Natural killer cell (primary cell): ENCODE results near the gene HGS. TPM values are rescaled to one million over a fixed set of nuclear protein-coding genes. Genes with fewer than 3 reads are reported as not detected.

ENCODE experiments used
- ATAC-seq, 3 donors: fragments of 150-1000 bp in 2 of 3; fragments of 200-7000 bp in 1 of 3; cut with Tn5 transposase; 1 replicate in 1 of 3; 2 replicates in 2 of 3; pipeline ENCODE4 v1.10.0; 2021; ENCODE audit warnings: mild to moderate bottlenecking in 2 of 3, moderate library complexity in 2 of 3
- DNase-seq, 2 donors: peaks; one replicate each; pipeline versions ENCODE4 v3.0.0 to v3.0.0-alpha.2; 2013 to 2021; ENCODE audit warnings: mixed read lengths in 1 of 2
- H3K27ac ChIP-seq: one replicate; pipeline ENCODE4 v1.5.1; 2013; ENCODE audit warnings: mild to moderate bottlenecking, low read length
- H3K27me3 ChIP-seq: one replicate; pipeline ENCODE4 v1.6.1; 2013; ENCODE audit warnings: low read length; ENCODE audit not compliant: control insufficient read depth, insufficient read depth
- H3K36me3 ChIP-seq: one replicate; pipeline ENCODE4 v1.6.1; 2013; ENCODE audit warnings: low read length; ENCODE audit not compliant: control insufficient read depth, insufficient read depth
- H3K4me1 ChIP-seq: one replicate; pipeline ENCODE4 v1.6.1; 2013; ENCODE audit warnings: low read length; ENCODE audit not compliant: control insufficient read depth, insufficient read depth
- H3K4me3 ChIP-seq: one replicate; pipeline ENCODE4 v1.5.1; 2013; ENCODE audit warnings: low read length
- H3K9me3 ChIP-seq: one replicate; pipeline ENCODE4 v1.6.1; 2013; ENCODE audit warnings: low read length; ENCODE audit not compliant: control insufficient read depth, insufficient read depth
- H3K27ac Mint-ChIP-seq, 2 donors: one replicate each; pipeline ENCODE4 v1.8.0; 2022; ENCODE audit warnings: mild to moderate bottlenecking in 2 of 2, mixed read lengths in 2 of 2, moderate library complexity in 1 of 2
- H3K27me3 Mint-ChIP-seq, 2 donors: one replicate each; pipeline ENCODE4 v1.8.0; 2022; ENCODE audit warnings: low read depth in 2 of 2, mixed read lengths in 2 of 2
- H3K36me3 Mint-ChIP-seq: one replicate; pipeline ENCODE4 v1.8.0; 2022; ENCODE audit warnings: mixed read lengths
- H3K4me1 Mint-ChIP-seq, 2 donors: one replicate each; pipeline ENCODE4 v1.8.0; 2022; ENCODE audit warnings: mixed read lengths in 2 of 2
- H3K4me3 Mint-ChIP-seq: one replicate; pipeline ENCODE4 v1.8.0; 2022; ENCODE audit warnings: mild to moderate bottlenecking, moderate library complexity, mixed read lengths
- H3K9me3 Mint-ChIP-seq, 2 donors: one replicate each; pipeline ENCODE4 v1.8.0; 2022; ENCODE audit warnings: mixed read lengths in 2 of 2
- CTCF ChIP-seq: fragments of 200-600 bp; IDR thresholded peaks from one replicate; pipeline ENCODE4 v1.8.0; 2022; ENCODE audit warnings: antibody characterized with exemption
- WGBS: methylation state at CpG from one replicate; pipeline ENCODE4 v1.1.7; 2013; ENCODE audit warnings: missing lambda C conversion rate; ENCODE audit not compliant: insufficient coverage; 5-methylcytosine and 5-hydroxymethylcytosine counted together
- intact Hi-C: fragments of 100-400 bp; cut with micrococcal nuclease; formaldehyde crosslinking; loops from one replicate; pipeline ENCODE4 v1.14.2; 2022
- total RNA-seq, 4 donors: library from RNA; stranded (reverse); fragments of 120-200 nt in 1 of 4; gene quantifications; one replicate each; pipeline versions ENCODE4 v1.2.3 to v1.2.4, GENCODE V29; 2013 to 2022

HGS gene
- total RNA-seq, 3 donors from 2014 or later (not counting 1 experiment from before 2014, with no cell fraction given) = 179 to 186 (median 181) TPM

GRCh38 chr17:81683208-81683583 lies 615 bp upstream of the HGS start:
- Histone ChIP-seq H3K4me3 (peak overlapping the region; percentile 82), H3K27ac (peak overlapping the region; percentile 39), H3K36me3 (peaks cover 16% of the 10 kb centered on the region), H3K9me3 (no peaks in the 10 kb centered on the region), H3K27me3 (no peaks in the 10 kb centered on the region), H3K4me1 (peaks cover 30% of the 10 kb centered on the region)
- Mint-ChIP-seq H3K27ac (peak overlapping the region; percentile 79 to 88), H3K4me3 (peak overlapping the region; percentile 96), H3K9me3 (no peaks in the 10 kb centered on the region), H3K4me1 (peaks cover 7 to 32% of the 10 kb centered on the region in 2 donors), H3K36me3 (no peaks in the 10 kb centered on the region), H3K27me3 (no peaks in the 10 kb centered on the region)
- 0% methylated on average over 37 of the region's 37 CpGs for WGBS
- intact Hi-C loops = loop anchor here (1.0 kb wide), 1 partner anchor 20 kb away; the partner anchor contains the start of gene MRPL12
- DNase-seq (no peak), ATAC-seq (peak in 1 of 3 donors; percentile 1)
- TF ChIP-seq CTCF = no peak

GRCh38 chr17:81684442-81684911 lies 666 bp downstream of the HGS start:
- peaks cover 27% of the 10 kb centered on the region for H3K36me3 ChIP-seq
- peaks cover 30% of the 10 kb centered on the region for H3K4me1 ChIP-seq
- no peak for TF ChIP-seq CTCF
- peak overlapping the region; percentile 34 for H3K27ac ChIP-seq
- no peaks in the 10 kb centered on the region for H3K36me3 Mint-ChIP-seq
- intact Hi-C loops = no loop called here
- H3K27ac Mint-ChIP-seq = peak overlapping the region; percentile 79 to 88
- no peaks in the 10 kb centered on the region for H3K9me3 Mint-ChIP-seq
- no peaks in the 10 kb centered on the region for H3K27me3 ChIP-seq
- peak overlapping the region; percentile 60 for H3K4me3 ChIP-seq
- H3K4me1 Mint-ChIP-seq = peaks cover 12 to 39% of the 10 kb centered on the region in 2 donors
- peak in 1 of 3 donors; percentile 3 for ATAC-seq
- DNase-seq = no peak
- H3K4me3 Mint-ChIP-seq = peak overlapping the region; percentile 78
- H3K9me3 ChIP-seq = no peaks in the 10 kb centered on the region
- no peaks in the 10 kb centered on the region for H3K27me3 Mint-ChIP-seq
- 7% methylated on average over 16 of the region's 16 CpGs for WGBS

- no peaks in the 10 kb centered on the region for H3K36me3 Mint-ChIP-seq
- H3K27ac ChIP-seq = no peak overlapping the region
- H3K9me3 ChIP-seq = no peaks in the 10 kb centered on the region
- H3K36me3 ChIP-seq = peaks cover 33% of the 10 kb centered on the region
- peak overlapping the region; percentile 78 for H3K4me3 Mint-ChIP-seq
- DNase-seq (no peak), ATAC-seq (no peak)
- no peak for TF ChIP-seq CTCF
- H3K4me1 Mint-ChIP-seq = peaks cover 18 to 45% of the 10 kb centered on the region in 2 donors
- 70% methylated on average over 12 of the region's 12 CpGs for WGBS
- H3K27ac Mint-ChIP-seq = peak overlapping the region; percentile 79 to 88
- intact Hi-C loops = no loop called here
- H3K9me3 Mint-ChIP-seq = no peaks in the 10 kb centered on the region
- H3K4me1 ChIP-seq = peaks cover 30% of the 10 kb centered on the region
- H3K27me3 ChIP-seq = no peaks in the 10 kb centered on the region
- no peaks in the 10 kb centered on the region for H3K27me3 Mint-ChIP-seq
- H3K4me3 ChIP-seq = peak overlapping the region; percentile 60
Observed at GRCh38 chr17:81685108-81685507, 1.3 kb downstream of the HGS start.

GRCh38 chr17:81686614-81687013 lies 2.8 kb downstream of the HGS start:
- H3K9me3 Mint-ChIP-seq = no peaks in the 10 kb centered on the region

More at GRCh38 chr17:81686614-81687013, 2.8 kb downstream of the HGS start:
- no peaks in the 10 kb centered on the region for H3K27me3 Mint-ChIP-seq
- DNase-seq (no peak), ATAC-seq (no peak)
- peaks cover 18 to 46% of the 10 kb centered on the region in 2 donors for H3K4me1 Mint-ChIP-seq
- Histone ChIP-seq H3K27ac (no peak overlapping the region), H3K9me3 (no peaks in the 10 kb centered on the region), H3K4me3 (no peak overlapping the region), H3K4me1 (peaks cover 30% of the 10 kb centered on the region), H3K27me3 (no peaks in the 10 kb centered on the region), H3K36me3 (peaks cover 48% of the 10 kb centered on the region)
- 96% methylated on average over 20 of the region's 20 CpGs for WGBS
- H3K36me3 Mint-ChIP-seq = no peaks in the 10 kb centered on the region
- no peak for TF ChIP-seq CTCF
- H3K27ac Mint-ChIP-seq = peak overlapping the region in 1 of 2 donors; percentile 31
- H3K4me3 Mint-ChIP-seq = no peak overlapping the region
- intact Hi-C loops = no loop called here
